Myocyte (in vitro differentiated cells): ENCODE data around the gene UGT3A2. TPM values are rescaled to one million over a fixed set of nuclear protein-coding genes. Genes with fewer than 3 reads are reported as not detected.
A peak's percentile ranks its signal among the peaks of the same experiment; 100 is the strongest.
"Not testable (repeated sequence)": the region's sequence is repeated elsewhere in the genome, so short reads cannot be mapped to it uniquely, and the experiment has no call there.

Experiments
- DNase-seq: peaks from one replicate; pipeline ENCODE4 v3.0.0-alpha.2; 2012; ENCODE audit warnings: low read depth
- total RNA-seq: library from RNA; depleted of rRNA; stranded (reverse); fragments of >200 nt; gene quantifications from 2 replicates; pipeline ENCODE4 v1.2.3, GENCODE V29; 2014

UGT3A2 gene
- total RNA-seq, 1 donor from 2014 or later, result not detected

DNA sequence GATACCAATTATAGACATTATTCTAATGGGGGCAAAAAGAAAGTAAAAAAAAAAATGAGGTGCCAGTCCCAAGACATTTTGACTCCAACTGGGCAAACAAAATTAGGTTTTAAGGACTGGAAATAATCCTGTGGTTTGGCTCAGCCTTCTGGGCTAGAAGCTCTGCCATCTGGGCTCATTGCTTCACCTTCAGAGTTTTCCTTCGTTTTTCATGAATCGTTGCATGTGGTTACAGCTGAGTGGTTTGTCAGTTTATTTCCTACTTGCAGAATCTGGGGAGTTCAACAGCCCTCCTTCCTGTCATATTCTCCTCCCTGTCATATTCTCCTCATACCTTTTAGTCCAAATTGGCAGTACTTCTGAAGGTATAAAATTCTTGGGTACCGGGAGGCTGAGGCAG is 12.0 kb downstream of the UGT3A2 start:
- peak; percentile 22 for DNase-seq

DNA sequence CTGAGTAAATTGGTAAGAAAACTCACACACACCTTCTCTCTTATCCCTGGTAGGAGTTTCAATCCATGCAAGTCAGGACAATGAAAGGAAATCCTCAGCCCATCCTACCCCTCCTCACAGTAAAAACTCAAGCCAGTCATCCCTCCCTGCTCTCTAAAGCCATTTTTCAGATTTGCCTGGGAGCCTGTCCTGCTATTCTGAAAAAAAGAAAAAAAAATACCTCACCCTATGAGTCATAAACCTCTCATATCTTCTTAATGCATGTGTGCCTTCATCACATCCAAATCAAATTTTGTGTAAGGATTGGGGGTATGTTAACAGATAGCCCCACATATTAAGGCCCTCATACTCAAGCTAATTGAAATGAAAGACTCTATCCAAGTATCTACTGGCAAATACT is 14.1 kb downstream of the UGT3A2 start:
- DNase-seq, result no peak

DNA sequence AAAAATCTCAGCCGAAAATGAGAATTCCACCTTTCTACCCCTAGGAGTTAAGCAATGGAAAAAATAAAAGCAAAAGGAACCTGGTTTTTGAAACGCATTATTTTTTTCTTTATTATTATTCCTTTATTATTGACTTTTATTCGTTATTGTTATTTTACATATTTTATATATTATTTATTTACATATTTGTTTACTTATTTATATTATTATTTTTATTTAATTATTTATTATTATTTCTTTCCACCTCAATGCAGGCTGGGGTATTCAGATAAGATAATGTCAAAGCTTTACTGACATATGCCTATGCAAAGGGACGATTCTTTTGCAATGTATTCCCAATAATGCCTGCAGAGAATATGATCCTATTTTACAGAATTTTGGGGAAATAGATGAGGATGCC is 16.7 kb downstream of the UGT3A2 start:
- no peak for DNase-seq

DNA sequence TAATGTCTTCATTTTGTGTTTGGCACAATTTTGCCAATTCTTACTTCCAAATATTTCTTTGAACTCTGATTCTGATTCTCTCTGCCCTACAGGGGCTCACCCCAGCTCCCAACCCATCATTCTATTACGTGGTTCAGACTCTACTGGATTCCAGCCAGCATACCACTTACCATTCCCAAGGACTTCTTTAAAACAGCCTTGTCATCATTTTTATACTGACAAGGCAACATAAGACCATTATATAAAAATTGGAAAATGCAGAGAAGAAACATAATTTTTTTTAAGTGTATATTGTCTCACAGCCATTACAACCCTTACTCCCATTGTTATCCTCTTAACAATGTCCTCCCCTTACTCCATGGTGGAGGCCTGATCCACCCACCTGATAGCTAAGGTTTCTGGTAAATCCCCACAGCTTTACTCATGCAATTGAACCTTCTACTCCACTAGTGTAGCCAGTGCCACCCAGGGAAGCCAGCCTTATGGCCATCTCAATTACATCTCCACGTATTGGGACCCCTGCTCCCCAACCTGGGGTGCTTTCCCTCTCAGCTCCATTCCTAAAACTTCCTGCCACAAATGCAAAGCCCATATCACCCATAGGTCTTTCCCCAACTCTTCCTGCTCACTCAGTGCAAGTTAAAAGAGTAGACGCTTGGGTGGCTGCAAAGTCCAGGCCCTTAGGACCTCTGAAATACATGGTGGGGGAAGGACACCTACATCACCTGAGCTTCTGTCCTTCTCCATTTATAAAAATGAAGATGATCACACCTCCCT is 19.1 kb downstream of the UGT3A2 start:
- DNase-seq, result no peak

DNA sequence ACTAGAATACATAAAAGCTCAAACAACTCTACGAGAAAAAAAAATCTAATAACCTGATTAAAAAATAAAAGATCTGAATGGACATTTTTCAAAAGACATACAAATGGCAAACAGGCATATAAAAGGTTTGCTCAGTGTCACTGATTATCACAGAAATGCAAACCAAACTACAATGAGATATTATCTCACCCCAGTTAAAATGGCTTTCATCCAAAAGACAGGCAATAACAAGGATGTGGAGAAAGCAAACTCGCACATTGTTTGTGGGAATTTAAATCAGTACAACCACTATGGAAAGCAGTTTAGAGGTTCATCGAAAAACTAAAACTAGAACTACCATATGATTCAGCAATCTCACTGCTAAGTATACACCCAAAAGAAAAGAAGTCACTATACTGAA is 20.8 kb downstream of the UGT3A2 start:
- DNase-seq, result no peak

DNA sequence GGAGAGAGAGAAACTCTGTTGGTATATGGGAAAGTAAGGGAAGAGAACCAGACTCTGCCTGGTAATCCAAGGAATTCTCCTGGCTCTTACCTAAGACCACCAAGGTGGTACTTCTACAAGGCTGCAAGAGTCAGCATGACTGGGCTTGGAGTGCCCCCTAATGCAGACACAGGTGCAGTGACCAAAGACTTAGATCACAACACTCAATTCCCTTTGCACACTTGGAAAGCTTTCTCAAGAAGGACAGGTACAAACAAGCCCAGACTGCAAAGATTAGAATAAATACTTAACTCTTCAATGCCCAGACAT is 25.2 kb downstream of the UGT3A2 start:
- no peak for DNase-seq

DNA sequence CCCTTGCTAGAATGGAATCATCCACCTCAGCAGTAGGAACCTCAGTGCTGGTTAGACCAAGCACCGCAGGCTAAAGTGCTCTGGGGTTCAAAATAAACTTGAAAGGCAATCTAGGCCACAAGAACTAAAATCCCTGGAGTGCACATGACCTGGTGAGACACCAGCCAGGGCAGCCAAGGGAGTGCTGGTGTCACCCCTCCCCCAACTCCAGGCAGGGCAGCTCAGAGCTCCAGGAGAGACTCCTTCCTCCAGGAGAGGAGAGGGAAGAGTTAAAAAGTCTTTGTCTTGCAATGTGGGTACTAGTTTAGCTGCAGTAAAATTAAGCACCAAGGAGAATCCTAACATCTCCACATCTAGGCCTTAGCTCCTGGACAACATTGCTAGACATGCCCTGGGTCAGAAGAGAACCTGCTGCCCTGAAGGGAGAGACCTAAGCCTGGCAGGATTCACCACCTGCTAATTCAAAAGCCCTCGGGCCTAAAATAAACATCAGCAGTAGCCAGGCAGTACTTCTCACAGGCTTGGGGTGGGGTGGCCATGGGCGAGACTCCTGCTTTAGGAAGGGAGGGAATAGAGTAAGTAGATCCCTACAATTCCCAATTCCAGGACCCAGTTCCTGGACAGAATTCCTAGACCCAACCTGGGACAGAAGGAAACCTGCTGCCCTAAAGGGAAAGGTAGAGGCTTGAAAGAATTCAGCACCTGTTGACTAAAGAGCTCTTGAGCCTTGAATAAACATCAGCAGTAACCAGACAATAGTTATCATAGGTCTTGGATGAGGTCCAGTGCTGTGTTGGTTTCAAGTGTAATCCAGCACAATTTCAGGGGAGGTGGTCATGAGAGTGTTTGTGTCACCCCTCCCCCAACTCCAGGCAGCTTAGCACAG is 25.8 kb downstream of the UGT3A2 start:
- no peak for DNase-seq

DNA sequence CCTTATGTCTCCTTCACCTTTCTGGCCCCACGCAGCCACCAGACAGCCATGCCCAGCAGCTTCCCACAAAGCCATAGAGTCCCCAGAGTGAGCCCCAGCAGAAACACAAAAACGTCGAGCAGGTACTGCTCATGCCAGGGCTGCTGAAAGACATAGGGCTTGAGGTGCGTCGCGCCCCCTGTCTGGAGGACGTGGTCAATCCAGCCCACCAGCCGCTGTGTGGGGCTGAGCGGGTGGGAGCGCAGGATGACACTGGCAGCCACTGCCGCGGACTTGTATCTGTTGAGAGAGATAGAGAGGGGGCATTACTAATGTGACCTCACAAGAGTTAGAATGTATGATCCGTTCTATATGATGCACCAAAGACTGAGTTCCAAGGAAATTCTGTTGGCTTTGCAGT is 31.0 kb downstream of the UGT3A2 start:
- no peak for DNase-seq

DNA sequence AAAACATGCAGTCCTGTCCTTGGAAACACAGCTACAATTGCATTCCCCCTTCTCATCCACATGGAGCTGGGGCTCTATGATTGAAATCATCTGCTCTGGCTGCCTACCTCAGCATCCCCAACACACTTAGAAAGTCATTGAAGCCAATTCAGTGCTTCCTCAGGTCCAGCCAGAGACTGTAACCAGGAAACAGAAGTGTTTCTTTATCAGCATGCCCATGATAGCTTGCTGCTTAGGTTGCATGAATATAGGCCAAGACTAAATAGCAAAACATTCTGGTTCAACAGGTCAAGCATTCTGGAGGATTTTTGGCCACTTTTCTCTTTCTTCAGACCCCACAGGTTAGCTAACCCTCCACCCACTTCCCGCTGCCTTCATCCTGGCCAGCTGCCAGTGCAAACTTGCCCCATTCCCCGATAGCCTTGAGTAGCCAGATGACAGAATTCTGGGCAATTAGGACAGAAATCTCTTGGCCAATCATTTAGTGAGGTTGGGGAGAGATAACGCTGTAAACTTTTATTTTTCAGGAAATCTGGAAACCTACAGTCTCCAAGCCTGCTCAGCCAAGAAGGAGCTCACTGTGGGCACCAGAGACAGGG is 32.0 kb downstream of the UGT3A2 start:
- not testable (repeated sequence) for DNase-seq

DNA sequence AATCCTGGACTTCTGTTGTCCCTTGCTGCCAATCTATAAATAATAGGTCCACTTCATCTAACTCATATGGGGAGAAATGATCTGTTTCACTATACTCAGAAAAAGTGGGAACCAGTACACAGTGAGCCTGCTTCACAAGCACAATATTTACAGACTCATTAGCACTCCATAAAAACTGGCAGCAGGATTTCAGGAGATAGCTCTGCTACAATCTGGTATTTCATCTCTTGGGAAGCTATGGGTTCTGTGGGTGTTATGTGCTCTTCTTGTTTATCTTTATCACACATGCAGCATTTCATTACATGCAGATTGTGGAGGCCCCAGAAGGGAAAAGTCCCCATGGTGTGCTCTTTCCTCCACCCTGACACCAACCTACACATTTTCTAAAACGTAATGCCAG is 33.2 kb downstream of the UGT3A2 start:
- no peak for DNase-seq

DNA sequence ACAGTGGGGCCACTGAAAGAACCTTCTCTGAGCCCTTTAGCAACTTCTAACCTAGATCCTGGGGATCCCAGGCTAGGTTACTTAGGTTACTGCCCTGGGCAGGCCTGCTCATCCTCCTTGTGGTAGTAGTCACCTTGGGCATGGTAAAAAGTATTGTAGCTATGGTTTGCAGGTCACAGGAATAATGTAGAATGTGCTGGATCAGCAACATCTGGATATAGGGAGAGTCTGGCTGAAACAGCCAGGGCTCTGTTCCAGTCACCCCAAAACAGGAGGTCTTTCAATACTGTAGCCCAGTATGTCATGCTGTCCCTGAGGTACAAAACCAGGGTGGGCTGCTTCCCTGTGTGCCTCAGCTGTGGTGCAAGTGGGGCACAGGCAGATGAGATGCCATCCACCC is 33.6 kb downstream of the UGT3A2 start:
- no peak for DNase-seq

DNA sequence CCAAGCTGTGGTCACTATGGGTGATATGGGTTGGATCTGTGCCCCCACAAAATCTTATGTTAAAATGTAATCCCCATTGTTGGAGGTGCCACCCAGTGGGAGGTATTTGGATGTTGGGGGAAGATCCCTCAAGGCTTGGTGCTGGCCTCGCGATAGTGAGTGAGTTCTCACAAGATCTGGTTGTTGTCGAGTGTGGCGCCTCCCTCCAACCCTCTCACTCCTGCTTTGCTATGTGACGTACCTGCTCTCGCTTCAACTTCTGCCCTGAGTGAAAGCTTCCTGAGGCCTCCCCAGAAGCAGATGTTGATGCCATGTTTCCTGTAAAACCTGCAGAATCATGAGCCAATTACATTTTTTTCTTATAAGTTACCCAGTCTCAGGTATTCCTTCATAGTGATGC is 35.5 kb downstream of the UGT3A2 start:
- DNase-seq, result no peak

DNA sequence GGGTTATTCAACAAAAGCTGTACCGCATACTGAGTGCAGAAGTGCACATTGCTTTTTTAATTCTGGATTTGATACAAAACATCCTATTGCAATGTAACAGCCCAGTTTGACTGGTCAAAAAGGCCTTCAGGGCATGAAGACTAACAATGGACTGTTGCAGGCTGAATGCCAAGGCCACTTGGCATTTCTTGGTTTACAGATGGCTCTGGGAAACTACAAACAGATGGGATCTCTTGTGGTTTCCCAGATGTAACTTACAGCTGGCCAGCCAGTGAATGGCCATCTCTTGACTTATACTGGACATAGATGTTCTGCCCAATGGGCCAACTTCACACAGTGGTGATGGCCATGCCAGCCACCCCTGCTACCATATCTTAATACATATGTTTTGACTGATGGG is 36.8 kb downstream of the UGT3A2 start:
- no peak for DNase-seq

DNA sequence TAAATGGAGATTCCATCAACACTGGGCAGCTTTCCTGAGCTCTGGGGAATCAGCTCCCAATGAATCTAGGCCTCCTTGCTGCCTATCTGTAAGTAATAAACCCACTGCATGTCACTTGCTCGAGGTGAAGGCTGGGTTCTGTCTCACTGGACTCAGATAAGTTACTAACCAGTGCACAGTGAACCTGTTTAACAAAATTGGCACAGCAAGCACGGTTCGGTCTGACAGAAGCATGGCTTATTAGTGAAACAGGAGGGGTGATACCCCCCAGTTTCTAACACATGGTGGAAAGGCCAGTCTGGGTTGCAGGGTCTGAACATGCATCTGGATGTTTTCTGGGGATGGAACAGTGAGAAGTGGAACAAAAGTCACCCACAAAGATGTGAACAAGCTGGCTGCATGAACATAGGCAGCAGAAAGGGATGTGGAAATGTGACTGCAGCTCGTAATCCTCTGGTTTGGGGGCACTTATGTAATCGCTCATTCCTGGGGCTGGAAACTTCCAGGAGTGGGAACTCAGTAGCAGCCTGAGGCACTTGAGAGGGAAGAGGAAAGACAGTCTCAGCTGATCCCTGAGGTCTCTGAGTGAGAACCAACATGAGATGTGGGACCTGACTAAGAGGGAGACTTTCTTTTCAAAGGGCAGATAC is 37.7 kb downstream of the UGT3A2 start:
- no peak for DNase-seq

DNA sequence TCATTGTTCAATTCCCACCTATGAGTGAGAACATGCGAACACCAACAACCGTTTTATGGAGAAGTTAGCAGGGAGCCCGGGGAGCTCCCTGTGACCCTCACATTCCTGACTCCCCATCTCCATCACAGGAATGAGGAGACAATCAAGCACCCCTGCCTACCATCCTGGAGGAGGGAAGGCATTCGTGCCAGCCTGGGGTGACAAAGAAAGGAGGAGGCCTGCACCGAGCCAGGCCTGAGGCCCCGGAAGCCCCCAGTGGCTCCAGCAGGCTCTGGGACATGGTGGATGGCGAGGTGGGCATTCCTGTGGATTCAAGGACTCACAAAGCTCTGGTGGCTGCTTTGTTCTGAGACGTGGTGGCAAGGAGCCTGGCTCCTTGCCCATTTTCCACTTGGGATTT is 39.0 kb downstream of the UGT3A2 start:
- DNase-seq, result no peak

DNA sequence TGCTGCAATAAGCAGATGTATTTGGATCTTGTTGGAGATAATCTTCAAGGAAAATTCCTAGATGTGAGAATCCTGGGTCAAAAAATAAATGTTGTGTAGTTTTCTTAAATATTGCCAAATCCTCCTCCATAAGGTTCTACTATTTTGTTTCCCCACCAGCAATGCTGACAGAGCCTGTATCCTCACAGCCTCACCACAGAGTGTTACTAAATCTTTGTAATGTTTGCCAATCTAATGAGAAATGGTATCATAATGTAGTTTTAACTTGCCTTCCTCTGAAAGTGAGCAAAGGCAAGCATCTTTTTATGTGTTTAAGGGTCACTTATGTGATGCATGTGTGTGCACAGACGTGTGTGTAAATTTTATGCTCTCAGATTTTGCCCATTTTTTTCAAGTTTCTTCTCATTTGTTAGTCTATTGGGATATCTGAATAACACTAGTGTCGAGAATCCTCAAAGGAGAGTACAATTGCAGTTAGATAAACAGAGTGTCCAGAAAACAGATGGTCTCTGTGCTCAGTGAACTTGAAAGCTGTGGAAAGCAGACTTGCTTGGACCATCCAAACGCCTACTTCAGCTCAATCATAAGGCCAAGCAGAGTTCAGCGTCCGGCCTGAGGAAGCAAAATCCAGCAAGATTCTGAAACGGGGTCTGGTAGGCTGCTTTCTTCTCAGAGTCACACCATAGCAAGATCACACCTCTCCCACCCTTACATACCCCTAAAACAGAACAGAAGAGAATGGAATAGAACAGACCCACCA is 39.8 kb downstream of the UGT3A2 start:
- no peak for DNase-seq

DNA sequence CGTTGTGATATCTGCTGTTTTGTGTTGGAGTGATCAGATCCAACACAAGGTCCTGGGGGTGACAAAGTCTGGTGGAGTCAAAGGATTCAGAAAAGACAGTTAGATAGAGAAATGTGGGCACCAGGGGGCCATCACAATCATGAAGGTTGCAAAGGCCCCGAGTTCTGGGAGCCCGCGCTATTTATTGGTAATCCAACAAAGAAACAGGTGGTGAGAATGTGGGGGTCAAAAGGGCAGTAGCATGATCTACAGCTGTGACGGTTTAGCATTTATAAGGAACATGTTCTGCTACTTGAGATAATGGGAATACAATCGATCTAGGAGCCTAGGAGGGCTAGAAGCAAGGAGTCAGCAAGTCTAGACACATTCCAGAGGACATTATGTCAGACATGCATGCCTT is 44.4 kb downstream of the UGT3A2 start:
- not testable (repeated sequence) for DNase-seq

DNA sequence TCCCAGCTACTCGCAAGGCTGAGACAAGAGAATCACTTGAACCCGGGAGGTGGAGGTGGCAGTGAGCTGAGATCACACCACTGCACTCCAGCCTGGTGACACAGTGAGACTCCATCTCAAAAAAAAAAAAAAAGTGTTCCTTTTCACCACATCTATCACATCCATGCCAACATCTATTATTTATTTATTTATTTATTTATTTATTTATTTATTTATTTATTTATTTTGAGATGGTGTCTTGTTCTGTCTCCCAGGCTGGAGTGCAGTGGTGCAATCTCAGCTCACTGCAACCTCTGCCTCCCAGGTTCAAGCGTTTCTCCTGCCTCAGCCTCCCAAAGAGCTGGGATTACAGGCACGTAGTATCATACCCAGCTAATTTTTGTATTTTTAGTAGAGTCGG is 47.1 kb downstream of the UGT3A2 start:
- DNase-seq, result not testable (repeated sequence)

DNA sequence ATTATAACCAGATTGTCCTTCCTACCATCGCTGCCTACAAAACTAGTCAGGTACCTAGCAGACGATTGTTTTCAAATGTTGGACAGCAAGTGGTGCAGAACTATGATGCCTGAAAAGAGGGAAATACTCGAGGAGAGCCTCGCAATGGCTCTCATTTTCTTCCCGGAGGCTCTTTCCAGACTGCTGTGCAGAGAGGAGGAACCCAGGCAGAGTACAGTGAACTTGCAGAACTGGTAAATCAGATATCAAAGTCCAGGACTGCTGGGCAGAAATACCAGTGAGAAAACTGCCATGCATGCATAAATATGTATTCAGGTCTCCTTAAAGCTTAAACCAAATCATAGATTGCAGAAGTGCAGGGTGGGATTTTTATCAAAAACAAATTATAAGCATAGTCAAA is 49.1 kb downstream of the UGT3A2 start:
- DNase-seq, result no peak

DNA sequence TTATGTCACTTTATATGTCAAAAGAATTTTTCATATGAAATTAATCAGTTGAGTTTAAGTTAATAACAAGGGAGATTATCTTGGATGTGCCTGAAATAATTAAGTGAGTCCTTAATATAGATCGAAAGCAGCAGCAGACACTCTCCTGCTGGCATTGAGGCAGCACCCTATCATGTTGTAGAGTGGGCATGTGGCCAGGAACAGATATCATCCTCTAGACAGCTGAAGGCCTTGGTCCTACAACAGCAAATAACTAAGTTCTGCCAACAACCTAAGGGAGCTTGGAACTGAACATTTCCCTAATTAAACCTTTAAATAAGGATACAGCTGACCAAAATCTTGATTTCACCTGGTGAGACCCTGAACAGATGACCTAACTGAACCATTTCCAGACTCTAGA is 49.7 kb downstream of the UGT3A2 start:
- peak; percentile 26 for DNase-seq

DNA sequence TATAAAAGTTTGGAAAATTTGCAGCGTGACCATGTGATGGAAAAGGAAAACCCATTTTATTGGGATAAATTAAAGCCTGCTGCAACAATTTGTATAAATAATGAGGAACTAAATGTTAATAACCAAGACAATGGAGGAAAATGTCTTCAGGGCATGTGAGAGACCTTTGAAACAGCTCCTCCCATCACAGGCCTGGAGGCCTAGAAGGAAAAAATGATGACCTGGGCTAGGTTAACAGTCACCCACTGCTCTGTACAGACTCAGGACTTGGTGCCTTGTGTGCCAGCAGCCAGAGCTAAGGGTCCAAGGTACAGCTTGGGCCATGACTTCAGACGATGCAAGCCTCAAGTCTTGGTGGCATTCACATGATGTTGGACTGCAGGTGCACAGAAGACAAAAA is 53.5 kb downstream of the UGT3A2 start:
- DNase-seq, result no peak
